Inferior parietal cortex (tissue), 1 donor: ENCODE measurements around the gene ITGA7.

Experiments
- DNase-seq: peaks from one replicate; pipeline ENCODE4 v3.0.0-alpha.2; 2016; ENCODE audit errors: extremely low spot score

The ITGA7 gene

DNA sequence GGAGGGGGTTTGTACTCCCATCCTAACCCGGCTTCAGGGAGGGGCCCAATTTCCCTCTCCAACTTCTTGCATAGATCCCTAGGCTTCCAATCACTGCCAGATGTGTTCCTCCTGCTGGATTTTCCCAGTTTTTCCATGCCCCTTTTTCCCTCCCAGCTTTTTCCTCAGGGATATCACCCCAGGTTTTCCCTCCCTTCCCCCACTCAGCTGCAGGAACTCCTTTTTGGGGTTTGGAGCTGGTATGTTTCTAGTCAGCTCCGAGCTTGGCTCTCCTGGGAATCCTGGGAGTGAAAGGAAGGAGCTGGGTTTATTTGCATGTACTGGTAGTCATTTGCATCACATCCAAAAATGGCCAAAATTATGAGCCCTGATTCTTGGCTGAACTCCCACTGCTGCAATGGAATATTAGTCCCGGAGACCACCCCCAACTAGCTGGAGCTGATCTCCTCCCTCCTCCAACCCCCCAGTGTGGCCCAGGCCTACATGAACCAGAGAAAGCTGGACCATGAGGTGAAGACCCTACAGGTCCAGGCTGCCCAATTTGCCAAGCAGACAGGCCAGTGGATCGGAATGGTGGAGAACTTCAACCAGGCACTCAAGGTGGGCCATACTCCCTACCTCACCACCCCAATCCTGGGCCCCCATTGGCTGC lies 11.0 kb upstream of the ITGA7 start:
- no peak for DNase-seq

GRCh38 chr12:55718015-55718414 lies 10.3 kb upstream of the ITGA7 start:
- DNase-seq = no peak

DNA sequence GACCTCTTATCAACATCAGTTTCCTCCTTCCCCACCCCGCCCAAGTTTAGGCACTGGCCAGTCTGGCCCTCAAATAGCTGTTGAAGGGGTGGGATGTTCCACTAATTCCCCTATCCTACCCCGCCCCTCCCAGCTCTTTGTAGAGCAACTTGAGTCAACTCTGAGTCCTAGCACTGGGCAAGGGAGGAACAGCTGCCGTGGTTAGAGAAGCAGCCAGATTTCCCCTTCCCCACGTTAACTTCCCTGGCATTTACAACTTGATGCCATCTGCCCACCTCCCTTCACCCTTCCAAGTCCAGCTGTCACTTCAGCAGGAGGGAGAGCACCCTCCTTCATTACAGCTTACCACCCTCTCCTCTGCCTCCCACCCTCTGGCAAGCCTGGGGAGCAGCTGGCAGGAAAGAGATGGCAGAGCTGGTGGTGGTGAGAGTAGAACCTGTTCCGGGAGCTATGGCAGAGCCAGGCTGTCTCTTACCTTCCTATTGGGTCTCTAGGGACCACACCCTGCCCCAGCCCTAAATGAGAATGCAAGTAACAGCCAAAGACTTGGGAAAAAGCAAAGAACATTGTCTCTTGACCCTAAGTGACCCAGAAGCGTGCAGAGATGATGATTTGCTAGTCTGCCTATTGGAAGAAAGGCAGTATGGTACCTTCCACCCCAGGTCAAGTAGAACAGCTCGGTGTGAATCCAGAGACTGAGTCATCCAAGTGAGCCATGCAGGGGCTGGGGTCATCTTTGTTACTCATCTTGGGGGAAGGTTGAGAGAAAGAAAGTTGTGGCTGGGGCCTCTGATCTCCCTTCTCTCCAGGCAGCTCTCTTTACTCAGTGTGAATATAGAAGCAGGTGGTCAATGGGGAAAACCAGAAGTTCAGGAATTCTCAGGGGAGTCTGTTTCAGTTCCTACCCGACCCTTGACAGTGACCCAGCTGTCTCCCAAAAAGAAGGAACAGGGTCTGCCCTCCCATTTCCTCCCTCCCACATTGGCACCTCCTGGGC lies 9.6 kb upstream of the ITGA7 start:
- no peak for DNase-seq

- DNase-seq = no peak
Observed at GRCh38 chr12:55716582-55716957, 8.9 kb upstream of the ITGA7 start.

GRCh38 chr12:55715833-55716581 lies 8.3 kb upstream of the ITGA7 start, which contains the start of gene BLOC1S1:
Gene BLOC1S1, plus strand, starts transcription at chr12:55716046. Its CDS starts 6 bp downstream, at chr12:55716052.
- DNase-seq = peak; percentile 96

GRCh38 chr12:55715169-55715764 lies 7.6 kb upstream of the ITGA7 start:
- DNase-seq = no peak

DNA sequence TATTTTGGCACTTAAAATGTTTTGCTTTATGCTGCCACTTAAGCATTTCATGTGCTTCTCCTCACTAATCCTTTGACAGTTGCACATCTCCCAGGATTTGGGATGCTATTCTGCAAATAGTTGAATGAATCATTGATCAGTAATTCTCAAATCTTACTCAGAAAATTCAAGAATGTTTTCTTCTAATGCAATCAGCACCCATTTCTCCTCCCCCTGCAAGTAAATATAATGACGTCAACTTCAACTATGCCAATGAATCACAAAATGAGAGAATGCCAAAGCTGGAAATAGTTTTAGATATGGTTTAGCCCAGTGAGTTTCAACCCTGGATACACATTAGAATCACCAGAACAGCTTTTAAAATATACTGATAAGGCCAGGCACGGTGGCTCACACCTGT lies 6.0 kb upstream of the ITGA7 start:
- DNase-seq = no peak

- DNase-seq = no peak
Observed at GRCh38 chr12:55712700-55713415, 5.2 kb upstream of the ITGA7 start.

DNA sequence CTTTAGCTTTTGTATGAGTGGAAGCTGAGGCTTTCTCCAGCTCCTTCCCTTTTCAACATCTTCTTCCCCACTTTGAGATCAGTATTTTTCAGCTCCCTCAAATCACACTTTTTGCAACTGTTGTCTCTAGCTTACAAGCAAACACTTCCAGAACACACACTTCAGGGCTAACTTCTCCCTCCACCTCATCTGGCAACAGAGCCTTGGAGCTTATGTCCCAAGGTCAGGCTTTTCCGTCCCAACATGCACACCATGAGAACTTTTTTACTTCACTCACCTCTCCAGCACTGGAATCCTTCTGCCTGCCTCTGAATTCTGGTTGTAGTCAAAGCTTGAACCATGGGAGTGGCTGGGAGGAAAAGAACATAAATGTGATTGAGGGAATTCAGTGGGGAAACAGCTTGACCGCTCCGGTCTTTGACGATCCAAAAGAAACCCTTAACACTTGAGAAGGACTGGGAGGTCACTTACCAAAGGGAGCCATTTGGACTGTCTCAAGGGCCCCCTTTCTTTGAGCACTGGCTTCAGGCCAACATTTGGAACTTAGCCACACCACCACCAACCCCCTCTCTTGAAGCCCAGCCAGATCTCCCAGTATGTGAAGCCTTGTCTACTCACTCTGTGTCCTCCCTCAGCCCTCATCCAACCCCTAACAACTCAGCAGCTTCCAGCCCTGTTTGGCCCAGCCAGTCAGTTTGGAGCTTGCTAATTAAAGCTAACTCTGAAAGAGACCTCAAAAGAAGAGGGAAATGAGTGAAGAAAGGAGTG lies 4.3 kb upstream of the ITGA7 start:
- no peak for DNase-seq

- no peak for DNase-seq
Observed at GRCh38 chr12:55708695-55709233, 1.1 kb upstream of the ITGA7 start.

GRCh38 chr12:55707219-55707671 lies 459 bp downstream of the ITGA7 start:
- DNase-seq = no peak

GRCh38 chr12:55706568-55707218 lies 1.0 kb downstream of the ITGA7 start:
- no peak for DNase-seq

DNA sequence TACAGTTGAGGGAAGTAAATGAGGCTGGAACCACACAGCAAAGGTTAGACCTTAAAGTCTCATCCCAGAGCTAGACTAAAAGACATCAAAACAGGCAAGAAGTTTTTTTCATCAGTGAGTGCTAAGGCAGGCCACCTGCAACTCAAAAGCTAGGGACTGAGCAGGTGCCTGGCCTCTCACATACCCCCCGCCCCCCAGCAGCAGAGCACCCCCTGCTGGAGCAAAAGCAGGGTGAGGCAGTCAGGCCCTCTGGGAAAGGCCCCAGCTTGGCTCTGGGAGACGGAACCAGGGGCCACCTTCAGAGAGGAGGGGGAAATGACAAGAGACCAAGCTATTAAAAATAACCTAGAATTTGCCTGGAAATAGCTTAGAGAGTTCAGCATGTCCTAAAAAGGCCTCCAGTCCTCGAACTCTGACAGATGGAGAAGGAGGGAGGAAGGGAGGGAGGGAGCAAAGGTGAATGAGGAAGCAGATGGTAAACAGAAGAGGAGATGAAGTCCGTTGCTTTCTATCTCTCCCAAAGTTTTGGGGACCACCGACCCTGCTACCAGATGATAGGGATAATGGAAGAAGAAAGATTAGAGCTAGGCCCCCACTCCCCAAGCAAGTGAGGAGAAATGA lies 1.8 kb downstream of the ITGA7 start:
- DNase-seq = no peak

DNA sequence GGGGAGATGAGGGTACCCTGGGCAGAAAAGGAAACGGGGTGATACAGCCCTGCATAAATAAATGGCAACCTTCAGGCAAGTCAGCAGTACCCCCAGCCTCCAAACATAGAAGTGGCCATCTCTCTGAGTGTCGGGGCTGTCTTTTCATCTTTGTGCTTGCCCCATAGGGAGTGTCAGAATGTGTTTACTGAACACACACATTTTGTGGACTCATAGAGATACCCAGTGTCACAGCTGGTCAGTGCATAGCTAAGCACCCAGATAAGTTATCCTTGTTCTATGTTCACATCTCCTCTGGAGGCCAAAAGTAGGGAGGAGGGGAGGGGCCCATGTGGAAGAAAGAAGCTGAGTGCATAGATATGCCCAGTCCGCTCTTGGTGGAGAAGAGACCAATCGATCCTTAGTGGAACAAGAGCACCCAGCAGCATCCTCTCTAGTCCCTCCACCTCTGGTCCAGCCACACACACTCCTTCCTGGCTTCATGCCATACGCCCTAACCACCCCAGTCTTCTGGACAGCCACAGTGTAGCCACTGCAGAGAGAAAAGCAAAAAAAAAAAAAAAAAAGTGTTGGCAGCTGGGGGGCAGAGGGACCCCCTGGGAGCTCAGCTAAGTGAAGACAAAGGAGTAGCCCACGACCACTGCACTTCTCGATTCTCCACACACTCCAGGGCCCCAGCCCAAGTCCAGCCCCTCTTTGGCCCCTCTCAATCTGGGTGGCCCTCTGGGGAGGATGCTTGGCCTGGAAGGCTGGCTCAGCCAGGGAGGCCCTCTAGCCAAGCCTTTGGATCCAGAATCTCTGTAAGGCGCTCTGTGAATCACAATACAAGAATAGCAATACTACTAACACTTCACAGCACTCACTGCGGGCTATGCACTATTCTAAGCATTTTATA lies 2.6 kb downstream of the ITGA7 start:
- DNase-seq = no peak

- no peak for DNase-seq
Observed at GRCh38 chr12:55703901-55704761, 3.6 kb downstream of the ITGA7 start.

- DNase-seq = no peak
Observed at GRCh38 chr12:55703288-55703687, 4.4 kb downstream of the ITGA7 start.

- no peak for DNase-seq
Observed at GRCh38 chr12:55702861-55703260, 4.8 kb downstream of the ITGA7 start.
